HG03025 (cell line): Measurements from ENCODE around the gene NRP2.

Source experiments
- ATAC-seq: cut with Tn5 transposase; IDR thresholded peaks from one replicate; pipeline ENCODE4 v1.9.1; 2021; ENCODE audit warnings: mild to moderate bottlenecking, moderate library complexity; ENCODE audit not compliant: unreplicated experiment, low FRiP score

NRP2 gene

DNA sequence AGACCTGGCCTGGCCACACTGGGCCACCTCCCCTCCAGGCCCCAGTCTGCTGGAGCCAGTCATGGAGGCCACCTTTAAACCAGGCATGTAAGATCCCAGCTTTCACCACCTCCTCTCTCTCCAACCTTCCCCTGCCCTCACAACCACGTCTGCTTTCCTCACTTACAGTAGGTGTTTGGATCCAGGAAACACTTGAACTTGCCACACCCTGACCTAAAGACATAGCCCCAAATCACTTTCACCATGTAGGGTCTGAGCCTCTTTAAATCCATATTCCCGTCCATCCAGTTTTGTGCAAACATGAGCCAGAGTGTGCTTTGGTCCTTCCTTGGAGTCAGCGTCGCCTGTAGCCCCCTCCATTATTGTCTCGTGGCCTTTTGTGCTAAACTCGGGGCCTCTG, 66.8 kb downstream of the NRP2 start:
- no peak for ATAC-seq

DNA sequence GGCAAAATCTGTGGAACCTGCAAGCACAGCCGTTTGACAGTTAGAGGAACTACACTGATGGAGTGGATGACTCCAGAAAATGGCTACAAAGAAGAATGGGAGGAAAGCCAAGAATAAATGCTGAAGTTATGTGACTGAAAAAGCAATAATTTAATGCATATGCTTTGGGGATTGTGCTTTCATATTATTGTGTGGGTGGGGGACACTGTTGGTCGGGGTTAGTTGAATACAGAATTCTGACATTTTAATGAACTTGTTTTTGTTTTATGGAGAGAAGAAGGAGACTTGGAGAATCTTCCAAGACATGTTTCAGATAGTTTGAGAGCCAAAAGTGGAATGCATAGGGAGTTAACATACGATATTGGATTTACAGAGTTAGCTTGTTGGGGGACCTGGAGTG, 68.5 kb downstream of the NRP2 start:
- no peak for ATAC-seq

DNA sequence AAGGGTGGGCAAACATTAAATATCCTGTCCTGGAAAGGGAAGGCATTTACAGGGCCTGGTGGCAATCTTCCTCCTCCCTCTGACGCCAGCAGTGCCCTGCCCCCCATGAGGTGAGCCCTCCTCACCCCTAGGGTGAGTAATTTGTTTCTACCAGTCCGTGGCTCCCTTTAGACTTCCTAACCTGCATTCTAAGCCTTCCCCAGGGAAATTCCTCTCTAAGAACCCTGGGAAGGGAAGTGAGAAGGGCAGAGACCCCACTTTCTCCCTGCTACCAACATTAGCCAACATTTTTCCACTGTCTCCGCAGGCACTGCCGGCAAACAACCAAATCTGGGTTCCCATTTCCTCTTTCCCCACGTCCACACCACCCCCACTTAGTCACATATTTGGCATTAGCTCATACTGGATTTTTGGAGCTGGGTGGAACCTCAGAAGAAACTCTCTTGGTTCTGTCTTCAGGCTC, 69.3 kb downstream of the NRP2 start:
- ATAC-seq, result no peak

GRCh38 chr2:205752296-205752820, 70.1 kb downstream of the NRP2 start:
- no peak for ATAC-seq

GRCh38 chr2:205752924-205753323, 70.6 kb downstream of the NRP2 start:
- ATAC-seq, result no peak

DNA sequence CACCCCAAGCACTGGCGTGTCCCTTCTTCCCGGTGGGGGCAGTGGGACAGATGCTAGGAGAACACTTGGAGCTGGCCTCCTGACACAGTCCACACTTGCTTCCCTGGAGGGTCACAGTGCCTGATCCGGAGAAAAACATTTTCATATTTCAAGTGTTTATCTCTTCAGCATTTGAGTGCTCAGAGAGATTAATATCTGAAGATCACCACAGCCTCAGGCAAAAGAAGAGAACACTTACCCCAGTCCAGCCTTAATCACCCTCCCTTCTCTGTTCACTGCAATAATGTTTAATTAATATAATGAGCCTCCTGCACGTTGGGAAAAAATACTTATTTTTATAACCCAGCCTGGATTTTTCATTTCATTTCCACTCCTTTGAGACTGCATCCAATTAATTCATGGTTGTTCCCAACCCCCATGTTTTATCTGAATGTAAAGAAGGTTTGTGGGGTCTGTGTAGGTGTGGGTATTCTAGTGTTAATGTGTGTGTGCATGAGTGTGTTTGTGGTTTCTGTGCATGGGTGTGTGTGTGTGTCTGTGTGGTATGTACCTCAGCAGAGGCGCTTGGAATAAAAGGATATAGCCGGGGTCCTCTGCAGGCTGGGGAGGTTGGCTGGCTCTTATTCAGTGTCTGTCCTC, 72.1 kb downstream of the NRP2 start:
- ATAC-seq, result no peak

- no peak for ATAC-seq
Observed at GRCh38 chr2:205754924-205755321, 72.6 kb downstream of the NRP2 start.

GRCh38 chr2:205755923-205756322, 73.6 kb downstream of the NRP2 start:
- no peak for ATAC-seq

DNA sequence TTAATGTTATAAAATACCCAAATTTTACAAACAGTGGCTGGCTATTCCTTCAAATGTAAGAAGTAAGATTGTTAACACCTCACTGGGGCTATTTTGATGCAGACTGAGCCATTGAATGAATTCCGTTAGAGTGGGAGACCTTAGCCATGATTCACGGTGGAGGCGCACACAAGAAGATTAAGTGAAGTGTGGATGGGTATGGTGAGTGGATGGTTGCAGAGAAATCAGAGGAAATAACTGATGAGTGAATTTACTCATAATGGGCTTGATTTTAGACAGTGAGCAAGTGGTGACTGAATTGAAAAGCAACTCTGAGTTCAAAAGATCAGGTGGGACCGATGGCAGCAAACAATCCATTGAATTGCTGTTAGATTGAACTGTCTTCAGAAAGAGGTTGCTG, 75.0 kb downstream of the NRP2 start:
- no peak for ATAC-seq

GRCh38 chr2:205758051-205758450, 75.8 kb downstream of the NRP2 start:
- no peak for ATAC-seq

DNA sequence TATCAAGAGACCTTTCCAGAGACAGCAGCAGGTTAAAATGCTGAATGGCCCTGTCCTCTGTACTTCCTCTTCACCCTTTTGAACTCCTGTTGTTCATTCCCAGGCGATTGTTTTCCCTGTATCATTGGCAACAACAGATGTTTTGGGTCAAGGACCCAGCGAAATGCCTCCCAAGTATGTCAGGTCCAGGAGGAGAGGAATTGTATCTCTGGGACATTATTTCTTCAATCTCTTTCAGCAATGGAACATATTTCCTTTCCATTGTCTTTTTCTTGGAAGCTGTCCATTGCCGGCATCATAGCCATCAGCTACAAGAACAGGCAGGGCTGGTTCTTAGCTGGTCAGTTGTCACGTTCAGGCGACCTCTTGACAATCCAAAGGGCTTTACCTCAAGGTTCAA, 76.2 kb downstream of the NRP2 start:
- no peak for ATAC-seq

- no peak for ATAC-seq
Observed at GRCh38 chr2:205759257-205759656, 77.0 kb downstream of the NRP2 start.

DNA sequence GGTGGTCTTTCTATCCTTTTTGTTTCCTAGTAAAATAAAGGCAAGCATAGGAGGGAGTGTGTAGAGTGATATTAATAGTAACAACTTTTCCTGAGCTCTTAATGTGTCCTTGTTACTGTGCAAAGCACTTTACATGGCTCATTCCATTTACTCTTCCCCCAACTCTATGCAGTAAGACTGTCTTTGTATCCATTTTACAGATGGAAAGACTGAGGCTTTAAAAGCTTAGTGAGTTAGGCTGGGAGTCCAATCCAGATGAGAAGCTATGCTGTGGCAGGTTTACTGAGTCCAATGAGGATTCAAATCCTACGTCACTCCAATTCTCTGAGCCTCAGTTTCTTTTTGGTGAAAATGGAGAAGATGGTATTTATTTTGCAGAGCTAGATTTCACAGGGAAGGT, 77.4 kb downstream of the NRP2 start:
- ATAC-seq, result no peak

- no peak for ATAC-seq
Observed at GRCh38 chr2:205760157-205760556, 77.9 kb downstream of the NRP2 start.

- ATAC-seq, result no peak
Observed at GRCh38 chr2:205761421-205761820, 79.1 kb downstream of the NRP2 start.

DNA sequence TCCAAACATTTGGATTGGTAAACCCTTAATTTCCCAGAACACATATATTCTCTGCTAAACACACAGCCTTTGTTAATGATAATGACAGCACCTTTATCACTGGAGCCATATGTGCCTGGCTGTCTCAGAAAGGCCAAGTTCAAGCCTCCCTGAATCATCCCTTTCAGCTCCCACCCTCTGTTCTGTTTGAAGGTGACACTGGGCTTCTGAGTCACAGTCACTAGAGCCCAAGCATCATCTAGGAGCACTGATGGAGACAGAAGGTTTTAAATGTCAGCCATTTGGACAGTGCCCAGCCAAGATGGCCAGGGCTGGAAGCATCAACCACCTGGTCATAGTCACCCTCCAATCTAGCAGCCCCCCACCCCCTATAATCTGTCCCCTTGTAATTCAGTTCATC, 80.6 kb downstream of the NRP2 start:
- no peak for ATAC-seq

DNA sequence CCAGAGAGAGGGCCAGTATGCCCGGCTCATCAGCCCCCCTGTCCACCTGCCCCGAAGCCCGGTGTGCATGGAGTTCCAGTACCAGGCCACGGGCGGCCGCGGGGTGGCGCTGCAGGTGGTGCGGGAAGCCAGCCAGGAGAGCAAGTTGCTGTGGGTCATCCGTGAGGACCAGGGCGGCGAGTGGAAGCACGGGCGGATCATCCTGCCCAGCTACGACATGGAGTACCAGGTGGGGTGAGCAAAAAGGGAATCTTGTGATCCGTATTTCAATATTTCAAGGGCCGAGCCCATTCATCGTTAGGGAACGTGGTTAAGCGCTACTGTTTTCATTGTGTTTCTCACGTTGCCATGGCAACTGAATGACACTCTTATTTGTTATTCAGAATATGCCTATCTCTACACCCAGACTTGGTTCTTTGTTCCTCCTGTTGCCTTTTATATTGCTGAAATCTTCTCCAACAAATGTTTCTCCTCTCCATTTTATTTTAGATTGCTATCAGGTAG, 81.5 kb downstream of the NRP2 start:
- no peak for ATAC-seq

GRCh38 chr2:205764270-205764746, 82.0 kb downstream of the NRP2 start:
- ATAC-seq, result no peak

- ATAC-seq, result no peak
Observed at GRCh38 chr2:205765151-205765550, 82.8 kb downstream of the NRP2 start.

- no peak for ATAC-seq
Observed at GRCh38 chr2:205766779-205767359, 84.6 kb downstream of the NRP2 start.

DNA sequence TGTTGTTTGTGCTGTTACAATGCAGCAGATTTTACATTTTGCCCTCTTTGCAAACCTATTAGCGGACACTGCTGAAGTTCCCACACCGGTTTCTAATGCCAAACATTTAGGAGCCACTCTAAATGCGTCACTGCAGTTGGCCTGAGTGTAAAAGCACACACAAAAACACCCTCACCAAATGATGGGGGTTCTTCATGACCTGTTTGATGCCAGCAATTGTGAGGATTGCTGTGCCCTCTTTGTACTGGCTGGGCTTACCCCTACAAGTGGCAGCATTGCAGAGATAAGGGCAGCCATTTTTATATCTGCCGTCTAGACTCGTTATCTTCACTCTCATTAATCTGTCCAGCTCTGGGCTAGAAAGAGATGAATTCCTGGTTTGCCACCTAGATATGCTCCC, 85.3 kb downstream of the NRP2 start:
- ATAC-seq, result no peak

DNA sequence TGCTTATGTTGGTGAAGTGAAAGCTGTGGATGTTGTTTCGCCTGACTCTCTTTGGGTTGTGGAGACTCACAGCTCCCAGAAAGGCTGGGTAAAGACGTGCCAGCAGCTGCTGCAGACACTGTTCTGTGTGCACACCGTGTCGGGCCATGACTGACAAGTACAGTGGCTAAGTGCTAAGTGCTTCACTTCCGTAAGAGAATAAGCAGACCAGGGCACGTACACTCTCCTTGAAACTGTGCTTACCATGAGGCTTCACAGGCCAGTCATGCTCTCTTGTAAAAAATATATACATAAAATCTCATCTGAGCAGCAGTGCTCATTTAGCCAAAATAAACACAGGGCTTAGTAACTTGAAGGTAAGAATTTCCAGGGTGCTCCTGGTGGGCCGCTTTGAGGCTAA, 86.0 kb downstream of the NRP2 start:
- no peak for ATAC-seq
